SU-DHL-6 (cell line): ENCODE data around the gene RPL7A.
"Not testable (repeated sequence)": the region's sequence is repeated elsewhere in the genome, so short reads cannot be mapped to it uniquely, and the experiment has no call there.

ENCODE experiments used
- H2AFZ ChIP-seq: fragments of 200-600 bp; sonication (generic); 2 replicates; pipeline ENCODE4 v1.6.1; 2014; ENCODE audit warnings: low read depth, mild to moderate bottlenecking, moderate library complexity, mixed read lengths, antibody characterized with exemption, low read length; ENCODE audit not compliant: severe bottlenecking
- H3F3A ChIP-seq: fragments of 200-600 bp; shearing (Covaris generic); 2 replicates; pipeline ENCODE4 v1.6.0; 2016; ENCODE audit warnings: antibody characterized with exemption, mild to moderate bottlenecking; ENCODE audit not compliant: insufficient read depth
- H3K27ac ChIP-seq: fragments of 200-600 bp; sonication (generic); 2 replicates; pipeline ENCODE4 v1.5.1; 2016; ENCODE audit warnings: low read depth, mild to moderate bottlenecking, low read length, moderate library complexity, mixed read lengths
- H3K27me3 ChIP-seq: fragments of 200-600 bp; sonication (generic), shearing (Covaris generic); 2 replicates; pipeline ENCODE4 v1.6.0; 2014; ENCODE audit warnings: mild to moderate bottlenecking, low read length
- H3K36me3 ChIP-seq: fragments of 200-600 bp; sonication (generic); 2 replicates; pipeline ENCODE4 v1.6.1; 2014; ENCODE audit warnings: mild to moderate bottlenecking, low read length, mixed read lengths
- H3K4me2 ChIP-seq: fragments of 300-600, 200-600 bp; shearing (Covaris generic), sonication (generic); 2 replicates; pipeline ENCODE4 v1.6.0; 2014; ENCODE audit warnings: low read length, low read depth, mild to moderate bottlenecking; ENCODE audit not compliant: poor library complexity, severe bottlenecking
- H3K4me3 ChIP-seq: fragments of 200-600 bp; sonication (generic); 2 replicates; pipeline ENCODE4 v1.5.1; 2014; ENCODE audit warnings: antibody characterized with exemption, low read length, mild to moderate bottlenecking, mixed read lengths; ENCODE audit not compliant: insufficient read depth, poor library complexity, severe bottlenecking
- H3K79me2 ChIP-seq: fragments of 200-600 bp; sonication (generic); 2 replicates; pipeline ENCODE4 v1.6.1; 2014; ENCODE audit warnings: mild to moderate bottlenecking, low read length, moderate library complexity; ENCODE audit not compliant: insufficient read depth
- H3K9ac ChIP-seq: fragments of 200-600 bp; sonication (generic); 2 replicates; pipeline ENCODE4 v1.7.0; 2014; ENCODE audit warnings: mild to moderate bottlenecking, low read length
- H3K9me2 ChIP-seq: fragments of 200-600 bp; sonication (generic); replicated peaks from 2 replicates; pipeline ENCODE4 v1.6.1; 2014; ENCODE audit warnings: low read length; ENCODE audit not compliant: insufficient read depth
- H3K9me3 ChIP-seq: fragments of 200-600 bp; sonication (generic); 2 replicates; pipeline ENCODE4 v1.6.1; 2014; ENCODE audit warnings: low read length, mixed read lengths; ENCODE audit not compliant: insufficient read depth
- H4K20me1 ChIP-seq: fragments of 200-600 bp; sonication (generic); 2 replicates; pipeline ENCODE4 v1.6.1; 2014; ENCODE audit warnings: low read depth, mild to moderate bottlenecking, antibody characterized with exemption, low read length, moderate library complexity, mixed read lengths
- EZH2phosphoT487 ChIP-seq: fragments of 200-600 bp; sonication (generic), shearing (Covaris generic); conservative IDR thresholded peaks from 2 replicates; pipeline ENCODE4 v1.6.1; 2018; ENCODE audit warnings: mild to moderate bottlenecking, antibody characterized with exemption, low read length, moderate library complexity, mixed read lengths
- TF ChIP-seq, protein P1 (sequence below): fragments of 200-600 bp; sonication (generic); IDR thresholded peaks from one replicate; pipeline ENCODE4 v1.5.1; 2017; ENCODE audit warnings: antibody characterized with exemption, mild to moderate bottlenecking, low read length, moderate library complexity; ENCODE audit not compliant: insufficient read depth, poor library complexity, severe bottlenecking

The RPL7A gene

DNA sequence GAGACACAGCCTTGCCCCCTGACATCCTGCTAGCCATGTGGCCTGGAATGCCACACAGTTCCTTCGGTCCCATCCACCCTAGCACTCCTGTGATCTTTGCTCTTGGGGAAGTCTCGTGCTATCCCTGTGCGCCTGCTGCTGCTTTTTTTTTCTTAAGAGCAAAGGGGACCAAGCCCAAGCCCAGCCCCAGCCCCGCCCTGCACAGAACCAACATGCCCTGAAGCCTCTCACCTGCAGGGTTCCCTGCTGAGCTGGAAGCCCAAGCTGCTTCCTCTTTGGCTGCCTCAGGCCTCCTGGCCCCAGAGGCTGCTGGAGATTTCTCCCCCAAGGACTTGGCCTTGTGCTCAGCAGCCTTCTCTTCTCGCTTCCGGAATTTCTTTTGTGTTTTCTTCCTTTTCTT, 13.9 kb upstream of the RPL7A start:
- Histone ChIP-seq H2AFZ (no peak overlapping the region), H4K20me1 (no peaks in the 10 kb centered on the region), H3F3A (peaks cover 23% of the 10 kb centered on the region), H3K9ac (no peak overlapping the region), H3K4me2 (no peak overlapping the region), H3K9me3 (no peaks in the 10 kb centered on the region), H3K27me3 (no peaks in the 10 kb centered on the region), H3K9me2 (no peaks in the 10 kb centered on the region), H3K4me3 (no peak overlapping the region), H3K79me2 (peaks cover 17% of the 10 kb centered on the region), H3K36me3 (no peaks in the 10 kb centered on the region), H3K27ac (no peak overlapping the region)
- TF ChIP-seq EZH2phosphoT487 = no peak
- TF ChIP-seq, protein P1, sequence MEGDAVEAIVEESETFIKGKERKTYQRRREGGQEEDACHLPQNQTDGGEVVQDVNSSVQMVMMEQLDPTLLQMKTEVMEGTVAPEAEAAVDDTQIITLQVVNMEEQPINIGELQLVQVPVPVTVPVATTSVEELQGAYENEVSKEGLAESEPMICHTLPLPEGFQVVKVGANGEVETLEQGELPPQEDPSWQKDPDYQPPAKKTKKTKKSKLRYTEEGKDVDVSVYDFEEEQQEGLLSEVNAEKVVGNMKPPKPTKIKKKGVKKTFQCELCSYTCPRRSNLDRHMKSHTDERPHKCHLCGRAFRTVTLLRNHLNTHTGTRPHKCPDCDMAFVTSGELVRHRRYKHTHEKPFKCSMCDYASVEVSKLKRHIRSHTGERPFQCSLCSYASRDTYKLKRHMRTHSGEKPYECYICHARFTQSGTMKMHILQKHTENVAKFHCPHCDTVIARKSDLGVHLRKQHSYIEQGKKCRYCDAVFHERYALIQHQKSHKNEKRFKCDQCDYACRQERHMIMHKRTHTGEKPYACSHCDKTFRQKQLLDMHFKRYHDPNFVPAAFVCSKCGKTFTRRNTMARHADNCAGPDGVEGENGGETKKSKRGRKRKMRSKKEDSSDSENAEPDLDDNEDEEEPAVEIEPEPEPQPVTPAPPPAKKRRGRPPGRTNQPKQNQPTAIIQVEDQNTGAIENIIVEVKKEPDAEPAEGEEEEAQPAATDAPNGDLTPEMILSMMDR = no peak

DNA sequence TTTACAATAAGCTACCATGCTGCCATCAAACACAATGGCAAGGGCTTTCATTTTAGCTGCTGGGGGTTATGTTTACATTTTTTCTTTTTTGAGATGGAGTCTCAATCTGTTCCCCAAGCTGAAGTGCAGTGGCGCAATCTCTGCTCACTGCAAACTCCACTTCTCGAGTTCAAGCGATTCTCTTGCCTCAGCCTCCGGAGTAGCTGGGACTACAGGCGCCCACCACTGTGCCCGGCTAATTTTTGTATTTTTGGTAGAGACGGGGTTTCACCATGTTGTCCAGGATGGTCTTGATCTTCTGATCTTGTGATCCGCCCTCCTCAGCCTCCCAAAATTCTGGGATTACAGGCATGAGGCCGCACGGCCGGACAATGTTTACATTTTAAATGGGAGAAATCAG, 13.1 kb upstream of the RPL7A start:
- H3K9me2 ChIP-seq, H3K36me3 ChIP-seq, H2AFZ ChIP-seq, H4K20me1 ChIP-seq, H3K27me3 ChIP-seq, H3K9me3 ChIP-seq, H3K27ac ChIP-seq: not testable (repeated sequence)
- peaks cover 17% of the 10 kb centered on the region for H3K79me2 ChIP-seq
- peak overlapping the region; percentile 93 for H3K4me3 ChIP-seq
- H3K4me2 ChIP-seq = peak overlapping the region; percentile 73
- peak overlapping the region; percentile 69 for H3K9ac ChIP-seq
- peaks cover 19% of the 10 kb centered on the region for H3F3A ChIP-seq

DNA sequence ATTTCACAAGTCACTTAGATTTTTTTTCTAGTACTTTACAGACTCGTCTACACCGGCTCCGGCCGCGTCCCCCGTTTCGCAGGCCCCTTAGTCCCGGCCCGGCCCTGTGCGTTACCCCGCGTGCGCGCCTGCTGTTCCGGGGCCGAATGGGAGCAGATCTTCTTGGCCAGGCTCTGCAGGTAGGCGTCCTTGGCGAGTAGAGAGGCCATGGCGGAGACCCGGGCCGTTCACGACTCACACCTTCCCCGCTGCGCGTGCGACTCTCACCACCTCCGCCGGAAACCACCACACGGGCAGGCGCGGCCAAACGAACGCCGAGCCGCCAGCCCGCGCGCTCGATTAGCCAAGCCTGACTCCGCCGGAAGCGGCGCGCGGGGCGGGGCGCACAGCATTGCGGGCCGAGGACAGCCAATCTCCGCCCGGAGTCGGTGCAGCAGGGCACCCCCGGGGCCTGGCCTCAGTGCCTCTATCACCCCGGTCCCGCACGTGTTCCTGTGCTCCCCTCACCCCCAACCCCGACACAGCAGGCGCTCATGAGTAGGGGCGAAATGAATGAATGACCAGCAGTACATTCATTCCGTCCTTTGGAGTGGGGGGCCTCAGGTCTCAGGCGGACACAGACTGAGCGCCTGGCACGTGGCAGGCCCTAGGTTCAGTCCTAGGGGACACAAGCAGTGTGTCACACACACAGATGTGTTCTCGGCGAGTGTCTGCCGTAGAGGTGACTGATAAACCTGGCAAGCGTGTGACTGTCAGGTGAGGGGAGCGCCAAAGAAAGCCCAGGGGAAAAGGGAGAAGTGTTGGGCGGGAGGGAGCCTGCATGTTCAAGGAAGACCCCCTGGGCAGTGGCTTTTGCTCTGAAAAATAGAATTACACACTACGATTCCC, 11.8 kb upstream of the RPL7A start, which contains the start of gene SURF6:
TSS of gene SURF6 (minus strand) at position 265 of the 888 bp plus-strand sequence. CDS start at position 209, 56 bp downstream.
- Histone ChIP-seq H2AFZ (peak within 1 kb of the TSS; percentile 79), H3K9ac (peak within 1 kb of the TSS; percentile 69), H3K27me3 (no peaks in the 10 kb centered on the region), H4K20me1 (no peaks in the 10 kb centered on the region), H3K36me3 (no peaks in the 10 kb centered on the region), H3K9me2 (no peaks in the 10 kb centered on the region), H3K4me3 (peak within 1 kb of the TSS; percentile 93), H3F3A (peaks cover 9% of the 10 kb centered on the region), H3K79me2 (peaks cover 17% of the 10 kb centered on the region), H3K9me3 (no peaks in the 10 kb centered on the region), H3K4me2 (peak within 1 kb of the TSS; percentile 73), H3K27ac (peak within 1 kb of the TSS; percentile 72)
- TF ChIP-seq, protein P1 = no peak
- TF ChIP-seq EZH2phosphoT487 = no peak

DNA sequence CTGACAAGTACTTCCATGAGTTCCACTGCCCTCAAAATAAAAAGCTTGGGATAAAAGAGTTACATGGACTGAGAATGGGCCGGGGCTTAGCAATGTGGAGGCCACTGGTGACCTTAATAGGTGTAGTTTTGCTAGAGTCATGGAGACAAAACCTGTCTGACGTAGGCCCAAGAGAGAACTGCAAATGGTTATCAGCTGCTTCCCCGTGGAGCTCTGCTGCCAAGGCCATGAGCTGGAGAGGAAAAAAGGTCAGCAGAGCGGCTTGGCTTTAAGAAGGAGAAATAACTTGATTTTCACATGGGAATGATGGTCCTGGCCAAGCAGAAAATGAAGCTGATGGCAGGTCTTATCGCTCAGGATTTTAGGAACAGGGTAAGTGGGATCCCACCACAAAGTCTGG, 8.4 kb upstream of the RPL7A start:
- no peak overlapping the region for H3K4me2 ChIP-seq

More for the DNA sequence above, 8.4 kb upstream of the RPL7A start:
- Histone ChIP-seq H3F3A (peaks cover 9% of the 10 kb centered on the region), H3K9me2 (no peaks in the 10 kb centered on the region), H2AFZ (no peak overlapping the region), H3K4me3 (no peak overlapping the region), H3K79me2 (peaks cover 13% of the 10 kb centered on the region), H3K27ac (no peak overlapping the region), H3K9ac (no peak overlapping the region), H3K36me3 (no peaks in the 10 kb centered on the region), H3K27me3 (no peaks in the 10 kb centered on the region), H3K9me3 (no peaks in the 10 kb centered on the region), H4K20me1 (no peaks in the 10 kb centered on the region)
- TF ChIP-seq EZH2phosphoT487 = no peak
- TF ChIP-seq, protein P1 = no peak
